Osteoblast (primary cell): ENCODE data around the gene ST6GALNAC5. TPM values are rescaled to one million over a fixed set of nuclear protein-coding genes. Genes with fewer than 3 reads are reported as not detected.

ENCODE experiments used
- DNase-seq: peaks from one replicate; pipeline ENCODE4 v3.0.0; 2011; ENCODE audit warnings: low spot score, mixed read lengths; ENCODE audit not compliant: insufficient read length; ENCODE audit errors: missing footprints
- H2AFZ ChIP-seq: 2 replicates; pipeline ENCODE4 v1.6.0; 2011; ENCODE audit warnings: mild to moderate bottlenecking, low read length
- H3K27ac ChIP-seq: 2 replicates; pipeline ENCODE4 v1.5.1; 2011; ENCODE audit warnings: mild to moderate bottlenecking, low read depth, low read length, moderate library complexity
- H3K27me3 ChIP-seq: 2 replicates; pipeline ENCODE4 v1.6.0; 2012; ENCODE audit warnings: mild to moderate bottlenecking, control low read depth, inconsistent platforms, low read length, moderate library complexity; ENCODE audit not compliant: insufficient read depth
- H3K36me3 ChIP-seq: 2 replicates; pipeline ENCODE4 v1.5.1; 2011; ENCODE audit warnings: mild to moderate bottlenecking, low read length, control low read depth, moderate library complexity; ENCODE audit not compliant: insufficient read depth
- H3K4me1 ChIP-seq: 2 replicates; pipeline ENCODE4 v1.5.1; 2011; ENCODE audit warnings: mild to moderate bottlenecking, low read length, control low read depth, moderate library complexity; ENCODE audit not compliant: insufficient read depth
- H3K4me2 ChIP-seq: 2 replicates; pipeline ENCODE4 v1.6.0; 2011; ENCODE audit warnings: mild to moderate bottlenecking, low read length; ENCODE audit not compliant: insufficient read depth
- H3K4me3 ChIP-seq: fragments of 200-600 bp; sonication (generic); 3 replicates; pipeline ENCODE4 v1.5.1; 2012; ENCODE audit warnings: mild to moderate bottlenecking, low read length, inconsistent platforms; ENCODE audit not compliant: insufficient read depth
- H3K79me2 ChIP-seq: 2 replicates; pipeline ENCODE4 v1.6.0; 2012; ENCODE audit warnings: mild to moderate bottlenecking, low read length, control low read depth, inconsistent platforms; ENCODE audit not compliant: insufficient read depth
- H3K9me3 ChIP-seq: 2 replicates; pipeline ENCODE4 v1.5.1; 2011; ENCODE audit warnings: low read depth, low read length, control low read depth
- H4K20me1 ChIP-seq: 2 replicates; pipeline ENCODE4 v1.6.0; 2012; ENCODE audit warnings: mild to moderate bottlenecking, low read length, control low read depth; ENCODE audit not compliant: insufficient read depth
- CTCF ChIP-seq: IDR thresholded peaks from 2 replicates; pipeline ENCODE4 v1.5.1; 2011; ENCODE audit warnings: mild to moderate bottlenecking, low read depth, low read length, moderate library complexity; ENCODE audit errors: extremely low read depth
- total RNA-seq: library from RNA; depleted of rRNA; stranded (reverse); fragments of >200 nt; gene quantifications from 2 replicates; pipeline ENCODE4 v1.2.3, GENCODE V29; 2012

Gene ST6GALNAC5
- total RNA-seq, 1 donor = 1.1 TPM

GRCh38 chr1:76892675-76893074 is 25.4 kb downstream of the ST6GALNAC5 start:
- Histone ChIP-seq H3K4me3 (no peak overlapping the region), H4K20me1 (no peaks in the 10 kb centered on the region), H3K79me2 (no peaks in the 10 kb centered on the region), H3K27me3 (no peaks in the 10 kb centered on the region), H3K9me3 (no peaks in the 10 kb centered on the region), H2AFZ (no peak overlapping the region), H3K27ac (no peak overlapping the region), H3K36me3 (no peaks in the 10 kb centered on the region), H3K4me2 (no peak overlapping the region), H3K4me1 (no peaks in the 10 kb centered on the region)
- no peak for TF ChIP-seq CTCF
- DNase-seq = no peak

GRCh38 chr1:76901158-76901767 is 34.0 kb downstream of the ST6GALNAC5 start:
- Histone ChIP-seq H3K79me2 (no peaks in the 10 kb centered on the region), H4K20me1 (no peaks in the 10 kb centered on the region), H3K36me3 (no peaks in the 10 kb centered on the region), H3K4me3 (no peak overlapping the region), H3K9me3 (no peaks in the 10 kb centered on the region), H3K27me3 (no peaks in the 10 kb centered on the region), H3K27ac (no peak overlapping the region), H2AFZ (no peak overlapping the region), H3K4me2 (no peak overlapping the region), H3K4me1 (no peaks in the 10 kb centered on the region)
- DNase-seq = peak; percentile 50
- peak; percentile 93 for TF ChIP-seq CTCF

- Histone ChIP-seq H3K4me1 (no peaks in the 10 kb centered on the region), H3K4me3 (no peak overlapping the region), H3K27me3 (peaks cover 2% of the 10 kb centered on the region), H3K79me2 (no peaks in the 10 kb centered on the region), H3K9me3 (no peaks in the 10 kb centered on the region), H3K4me2 (no peak overlapping the region), H4K20me1 (no peaks in the 10 kb centered on the region), H3K27ac (no peak overlapping the region), H3K36me3 (no peaks in the 10 kb centered on the region), H2AFZ (no peak overlapping the region)
- no peak for TF ChIP-seq CTCF
- DNase-seq = no peak
Observed at GRCh38 chr1:76905876-76906595, 38.8 kb downstream of the ST6GALNAC5 start.

- no peaks in the 10 kb centered on the region for H3K79me2 ChIP-seq
- no peak for TF ChIP-seq CTCF
- H3K4me1 ChIP-seq = no peaks in the 10 kb centered on the region
- H3K36me3 ChIP-seq = no peaks in the 10 kb centered on the region
- no peak overlapping the region for H3K4me3 ChIP-seq
- H3K27me3 ChIP-seq = peaks cover 2% of the 10 kb centered on the region
- H3K9me3 ChIP-seq = no peaks in the 10 kb centered on the region
- H3K4me2 ChIP-seq = no peak overlapping the region
- H4K20me1 ChIP-seq = no peaks in the 10 kb centered on the region
- H3K27ac ChIP-seq = no peak overlapping the region
- H2AFZ ChIP-seq = no peak overlapping the region
- DNase-seq = no peak
Observed at GRCh38 chr1:76909311-76909710, 42.0 kb downstream of the ST6GALNAC5 start.
